Gastroesophageal sphincter (tissue), 4 donors: Measurements from ENCODE around the gene CHN1. TPM values are rescaled to one million over a fixed set of nuclear protein-coding genes. Genes with fewer than 3 reads are reported as not detected.
A peak's percentile ranks its signal among the peaks of the same experiment; 100 is the strongest.

ENCODE experiments used
- ATAC-seq: fragments of 150-250 bp; one replicate; pipeline ENCODE4 v1.9.1; 2016; ENCODE audit warnings: mild to moderate bottlenecking, moderate library complexity
- H3K27ac ChIP-seq, 4 donors: fragments of 200-600 bp; sonication (generic) in 3 of 4; 1 replicate in 3 of 4; 2 replicates in 1 of 4; pipeline ENCODE4 v1.5.1; 2016 to 2019
- H3K27me3 ChIP-seq: fragments of 200-600 bp; sonication (generic); one replicate; pipeline ENCODE4 v1.5.1; 2019
- H3K36me3 ChIP-seq, 2 donors: fragments of 200-600 bp; sonication (generic); one replicate each; pipeline ENCODE4 v1.5.1; 2019; ENCODE audit warnings: control low read depth in 1 of 2
- H3K4me1 ChIP-seq, 3 donors: fragments of 200-600 bp; sonication (generic); 1 replicate in 2 of 3; 2 replicates in 1 of 3; pipeline ENCODE4 v1.5.1; 2016 to 2019; ENCODE audit warnings: control low read depth in 2 of 3
- H3K4me3 ChIP-seq, 2 donors: fragments of 200-600 bp; sonication (generic); one replicate each; pipeline ENCODE4 v1.5.1; 2019; ENCODE audit warnings: mild to moderate bottlenecking in 1 of 2, moderate library complexity in 1 of 2
- H3K9me3 ChIP-seq, 3 donors: fragments of 200-600 bp; sonication (generic); one replicate each; pipeline ENCODE4 v1.5.1; 2017 to 2019; ENCODE audit warnings: control low read depth in 2 of 3
- CTCF ChIP-seq, 4 experiments: fragments of 200-600 bp in 2 of 4; fragments of 450-650 bp in 2 of 4; sonication (generic) in 1 of 4; IDR thresholded peaks; one replicate each; pipeline ENCODE4 v1.5.1; 2017 to 2019; ENCODE audit warnings: antibody characterized with exemption in 4 of 4, mild to moderate bottlenecking in 2 of 4, moderate library complexity in 2 of 4
- EP300 ChIP-seq: sonication (generic); formaldehyde crosslinking; IDR thresholded peaks from one replicate; pipeline ENCODE4 v1.6.1; 2017; ENCODE audit warnings: antibody characterized with exemption, mild to moderate bottlenecking
- POLR2A ChIP-seq, 2 donors: fragments of 450-650 bp; IDR thresholded peaks; one replicate each; pipeline ENCODE4 v1.6.1; 2017; ENCODE audit warnings: antibody characterized with exemption in 2 of 2, mild to moderate bottlenecking in 2 of 2, moderate library complexity in 1 of 2
- POLR2AphosphoS5 ChIP-seq: sonication (generic); formaldehyde crosslinking; IDR thresholded peaks from one replicate; pipeline ENCODE4 v1.6.1; 2017; ENCODE audit warnings: antibody characterized with exemption
- WGBS, 2 donors: methylation state at CpG; one replicate each; pipeline ENCODE4 v1.1.5; 2018; ENCODE audit warnings: low coverage in 1 of 2; 5-methylcytosine and 5-hydroxymethylcytosine counted together
- total RNA-seq, 4 donors: library from RNA; depleted of rRNA; stranded (reverse); fragments of >200 nt; gene quantifications; one replicate each; pipeline ENCODE4 v1.1.0, GENCODE V29; 2016

Gene CHN1
- total RNA-seq, 4 donors from 2014 or later, result 13.3 to 35.8 (median 31.1) TPM

- no peaks in the 10 kb centered on the region for H3K36me3 ChIP-seq
- no peaks in the 10 kb centered on the region for H3K27me3 ChIP-seq
- H3K4me3 ChIP-seq, result no peak overlapping the region
- TF ChIP-seq POLR2AphosphoS5, result no peak
- TF ChIP-seq CTCF (IDR thresholded peaks at IDR 0.05), result no peak
- no peak for TF ChIP-seq EP300
- no peak for TF ChIP-seq POLR2A (IDR thresholded peaks at IDR 0.05)
- 63 to 69% methylated on average over 3 to 8 of the region's 13 CpGs for WGBS, 2 donors
- H3K27ac ChIP-seq, result peak overlapping the region in 2 of 4 donors; percentile 10 to 30
- peaks cover 0 to 80% (median 4%) of the 10 kb centered on the region in 3 donors for H3K4me1 ChIP-seq
- ATAC-seq, result peak; percentile 47
- no peaks in the 10 kb centered on the region for H3K9me3 ChIP-seq
Observed at GRCh38 chr2:174778085-174778981, 226.8 kb downstream of the CHN1 start.

- peaks cover 0 to 82% (median 4%) of the 10 kb centered on the region in 3 donors for H3K4me1 ChIP-seq
- no peak for TF ChIP-seq POLR2AphosphoS5
- TF ChIP-seq POLR2A (IDR thresholded peaks at IDR 0.05), result no peak
- TF ChIP-seq EP300, result no peak
- TF ChIP-seq CTCF (IDR thresholded peaks at IDR 0.05), result no peak
- H3K27me3 ChIP-seq, result no peaks in the 10 kb centered on the region
- no peak overlapping the region for H3K27ac ChIP-seq
- ATAC-seq, result no peak
- 71 to 76% methylated on average over 3 to 4 of the region's 5 CpGs for WGBS, 2 donors
- H3K4me3 ChIP-seq, result no peak overlapping the region
- no peaks in the 10 kb centered on the region for H3K36me3 ChIP-seq
- no peaks in the 10 kb centered on the region for H3K9me3 ChIP-seq
Observed at GRCh38 chr2:174777347-174778084, 227.7 kb downstream of the CHN1 start.

- WGBS, 2 donors, result 94% methylated on average over 2 of the region's 3 CpGs; no CpG with 5 or more reads in 1 of the 2 donors
- no peaks in the 10 kb centered on the region for H3K36me3 ChIP-seq
- H3K9me3 ChIP-seq, result no peaks in the 10 kb centered on the region
- peaks cover 0 to 82% (median 9%) of the 10 kb centered on the region in 3 donors for H3K4me1 ChIP-seq
- no peak for TF ChIP-seq POLR2AphosphoS5
- no peak for TF ChIP-seq CTCF (IDR thresholded peaks at IDR 0.05)
- no peak for TF ChIP-seq EP300
- TF ChIP-seq POLR2A (IDR thresholded peaks at IDR 0.05), result no peak
- no peak overlapping the region for H3K4me3 ChIP-seq
- H3K27me3 ChIP-seq, result no peaks in the 10 kb centered on the region
- H3K27ac ChIP-seq, result no peak overlapping the region
- no peak for ATAC-seq
Observed at GRCh38 chr2:174776675-174777074, 228.5 kb downstream of the CHN1 start.

- H3K27ac ChIP-seq, result no peak overlapping the region
- TF ChIP-seq CTCF (IDR thresholded peaks at IDR 0.05), result no peak
- no peak for TF ChIP-seq POLR2AphosphoS5
- no peak for TF ChIP-seq POLR2A (IDR thresholded peaks at IDR 0.05)
- TF ChIP-seq EP300, result no peak
- no peak overlapping the region for H3K4me3 ChIP-seq
- H3K9me3 ChIP-seq, result no peaks in the 10 kb centered on the region
- H3K27me3 ChIP-seq, result no peaks in the 10 kb centered on the region
- ATAC-seq, result no peak
- peaks cover 0 to 82% (median 8%) of the 10 kb centered on the region in 3 donors for H3K4me1 ChIP-seq
- 84 to 100% methylated on average over 3 to 6 of the region's 6 CpGs for WGBS, 2 donors
- H3K36me3 ChIP-seq, result no peaks in the 10 kb centered on the region
Observed at GRCh38 chr2:174776223-174776622, 229.0 kb downstream of the CHN1 start.
